ENCODE results near the gene BLNK. TPM values are rescaled to one million over a fixed set of nuclear protein-coding genes. Genes with fewer than 3 reads are reported as not detected.
"Not testable (repeated sequence)": the region's sequence is repeated elsewhere in the genome, so short reads cannot be mapped to it uniquely, and the experiment has no call there.

BLNK gene
- total and polyA plus RNA-seq, 9 donors, result 0.65 to 6.0 (median 2.2) TPM

DNA sequence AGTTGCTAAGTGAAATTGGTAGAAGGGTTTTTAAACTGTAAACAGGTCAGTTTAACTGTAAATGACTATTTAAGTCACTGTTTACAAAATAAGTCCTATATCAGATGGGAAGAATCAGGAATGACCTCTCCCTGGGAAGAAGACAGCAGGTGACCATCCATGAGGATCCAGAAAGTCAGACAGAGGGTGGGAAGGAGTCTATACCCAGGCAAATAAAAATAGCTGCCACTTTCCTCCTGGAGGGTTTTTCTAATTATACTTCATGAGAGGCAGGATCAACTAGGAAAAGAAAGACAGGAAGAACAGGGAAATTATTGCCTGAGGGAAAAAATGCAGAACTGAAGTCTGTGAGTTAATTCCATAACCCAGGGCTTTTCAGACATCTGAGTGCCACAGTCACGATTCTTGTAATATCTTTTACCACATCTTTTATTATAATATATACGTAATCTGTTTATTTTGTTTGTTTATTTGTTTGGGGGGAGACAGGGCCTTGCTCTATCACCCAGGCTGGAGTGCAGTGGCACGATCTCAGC is 39.9 kb upstream of the BLNK start:
- intact Hi-C loops (cut with DNase I), result no loop called here
- no peak for DNase-seq
- 79 to 88% (median 80%) methylated on average over 3 of the region's 3 CpGs for WGBS, 3 donors

GRCh38 chr10:96310321-96310669 is 38.9 kb upstream of the BLNK start:
- H3K36me3 ChIP-seq, result no peaks in the 10 kb centered on the region
- no peaks in the 10 kb centered on the region for H3K27me3 ChIP-seq
- H3K4me1 ChIP-seq (ENCODE audit: insufficient read depth), result peaks cover 6% of the 10 kb centered on the region
- no peak for DNase-seq
- no peak overlapping the region for H3K27ac ChIP-seq
- no peaks in the 10 kb centered on the region for H3K9me3 ChIP-seq
- intact Hi-C loops (cut with DNase I), result no loop called here
- TF ChIP-seq EP300 (IDR thresholded peaks at IDR 0.05), result no peak
- TF ChIP-seq CTCF (IDR thresholded peaks at IDR 0.05), result no peak
- no peak for TF ChIP-seq POLR2A (IDR thresholded peaks at IDR 0.05)
- WGBS, 3 donors, result 2 to 5% (median 2%) methylated on average over 1 of the region's 1 CpG
- no peak overlapping the region for H3K4me3 ChIP-seq

More for the DNA sequence above, 39.9 kb upstream of the BLNK start:
- Histone ChIP-seq H3K4me3 (no peak overlapping the region), H3K27ac (no peak overlapping the region), H3K9me3 (no peaks in the 10 kb centered on the region), H3K27me3 (no peaks in the 10 kb centered on the region), H3K36me3 (no peaks in the 10 kb centered on the region), H3K4me1 (ENCODE audit: insufficient read depth) (peaks cover 6% of the 10 kb centered on the region)
- TF ChIP-seq EP300 (IDR thresholded peaks at IDR 0.05) (no peak), CTCF (IDR thresholded peaks at IDR 0.05) (no peak), POLR2A (IDR thresholded peaks at IDR 0.05) (no peak)

DNA sequence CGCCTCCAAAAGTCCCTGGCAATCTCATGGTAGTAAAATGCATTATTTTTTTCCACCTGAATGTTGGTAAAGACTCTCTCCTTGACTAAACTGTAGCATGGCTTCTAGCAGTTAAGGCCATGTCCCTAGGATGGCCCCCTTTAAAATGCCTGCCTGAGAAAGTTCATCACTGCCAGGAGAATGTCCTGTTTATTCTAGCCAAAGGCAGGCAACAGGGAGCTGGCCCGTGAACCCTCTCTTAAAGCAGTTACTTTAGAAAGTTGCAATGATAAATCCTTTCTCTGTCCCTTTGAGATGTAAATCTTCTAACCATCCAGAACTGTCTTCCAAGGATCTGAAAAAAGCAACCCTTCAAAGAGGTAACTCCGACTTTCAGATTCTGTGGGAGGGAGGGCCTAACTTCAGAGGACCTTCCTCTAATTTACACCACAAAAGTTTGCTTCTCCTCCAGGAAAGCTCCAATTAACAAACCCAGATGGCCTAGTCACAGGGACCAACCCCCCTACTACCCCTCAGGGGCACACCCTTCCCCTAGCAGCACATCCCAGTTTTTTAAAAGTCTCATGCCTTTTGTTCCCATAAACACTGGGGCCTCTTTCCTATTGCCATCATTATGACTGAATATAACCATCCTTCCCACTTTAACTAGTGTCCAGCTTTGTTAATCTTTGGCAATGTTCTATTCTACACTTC is 38.4 kb upstream of the BLNK start:
- TF ChIP-seq POLR2A (IDR thresholded peaks at IDR 0.05) (no peak), CTCF (IDR thresholded peaks at IDR 0.05) (no peak), EP300 (IDR thresholded peaks at IDR 0.05) (no peak)
- no peak for DNase-seq
- H3K27ac ChIP-seq, result peak overlapping the region in 1 of 2 donors; percentile 14
- intact Hi-C loops (cut with DNase I), result no loop called here
- peaks cover 6% of the 10 kb centered on the region for H3K4me1 ChIP-seq (ENCODE audit: insufficient read depth)
- H3K27me3 ChIP-seq, result no peaks in the 10 kb centered on the region
- no peaks in the 10 kb centered on the region for H3K36me3 ChIP-seq
- WGBS, 3 donors, result 15 to 18% (median 17%) methylated on average over 3 of the region's 3 CpGs
- no peaks in the 10 kb centered on the region for H3K9me3 ChIP-seq
- H3K4me3 ChIP-seq, result no peak overlapping the region

- H3K27ac ChIP-seq; H3K4me1 ChIP-seq (ENCODE audit: insufficient read depth); H3K27me3 ChIP-seq; intact Hi-C loops (cut with DNase I); DNase-seq; H3K4me3 ChIP-seq; H3K36me3 ChIP-seq; H3K9me3 ChIP-seq: not testable (repeated sequence)
- WGBS, 3 donors, result 63 to 70% (median 64%) methylated on average over 4 of the region's 4 CpGs
Measured at GRCh38 chr10:96308854-96309253, 37.5 kb upstream of the BLNK start.

GRCh38 chr10:96306516-96306915 is 35.1 kb upstream of the BLNK start:
- Histone ChIP-seq H3K4me3 (no peak overlapping the region), H3K27ac (no peak overlapping the region), H3K4me1 (ENCODE audit: insufficient read depth) (peaks cover 6% of the 10 kb centered on the region), H3K36me3 (no peaks in the 10 kb centered on the region), H3K27me3 (no peaks in the 10 kb centered on the region), H3K9me3 (no peaks in the 10 kb centered on the region)
- no peak for DNase-seq
- TF ChIP-seq POLR2A (IDR thresholded peaks at IDR 0.05) (no peak), CTCF (IDR thresholded peaks at IDR 0.05) (no peak), EP300 (IDR thresholded peaks at IDR 0.05) (no peak)
- intact Hi-C loops (cut with DNase I), result no loop called here
- WGBS, 3 donors, result 75 to 80% (median 80%) methylated on average over 8 of the region's 8 CpGs
